Upper lobe of left lung (tissue), 6 donors: ENCODE measurements around the gene ZNF292. TPM values are rescaled to one million over a fixed set of nuclear protein-coding genes. Genes with fewer than 3 reads are reported as not detected.

Experiments
- ATAC-seq, 2 donors: fragments of 200-7000 bp; cut with Tn5 transposase; one replicate each; pipeline ENCODE4 v1.9.1; 2022; ENCODE audit warnings: mild to moderate bottlenecking in 2 of 2, moderate library complexity in 2 of 2; ENCODE audit not compliant: low FRiP score in 2 of 2
- DNase-seq, 2 donors: peaks; one replicate each; pipeline ENCODE4 v3.0.0-alpha.2; 2019 to 2020
- H3K27ac ChIP-seq, 4 donors: fragments of 200-600 bp; sonication (generic); one replicate each; pipeline ENCODE4 v1.5.1; 2016 to 2019
- H3K27me3 ChIP-seq, 4 donors: fragments of 200-600 bp; sonication (generic); one replicate each; pipeline ENCODE4 v1.5.1; 2017 to 2019
- H3K36me3 ChIP-seq, 4 donors: fragments of 200-600 bp; sonication (generic); one replicate each; pipeline ENCODE4 v1.5.1; 2016 to 2019
- H3K4me1 ChIP-seq, 4 donors: fragments of 200-600 bp; sonication (generic); one replicate each; pipeline ENCODE4 v1.5.1; 2018 to 2019
- H3K4me3 ChIP-seq, 4 donors: fragments of 200-600 bp; sonication (generic); one replicate each; pipeline ENCODE4 v1.5.1; 2017 to 2019; ENCODE audit warnings: mild to moderate bottlenecking in 2 of 4, moderate library complexity in 1 of 4
- H3K9me3 ChIP-seq, 4 donors: fragments of 200-600 bp; sonication (generic); one replicate each; pipeline ENCODE4 v1.5.1; 2018 to 2019
- EP300 ChIP-seq, 4 donors: sonication (generic); formaldehyde crosslinking; IDR thresholded peaks; one replicate each; pipeline ENCODE4 v1.5.1; 2017; ENCODE audit warnings: antibody characterized with exemption in 4 of 4, control low read depth in 2 of 4
- POLR2A ChIP-seq, 4 donors: fragments of 450-650 bp; IDR thresholded peaks; one replicate each; pipeline ENCODE4 v1.5.1; 2016 to 2017; ENCODE audit warnings: antibody characterized with exemption in 4 of 4, mild to moderate bottlenecking in 2 of 4
- POLR2AphosphoS5 ChIP-seq, 2 donors: sonication (generic); formaldehyde crosslinking; IDR thresholded peaks; one replicate each; pipeline ENCODE4 v1.5.1; 2017; ENCODE audit warnings: antibody characterized with exemption in 2 of 2
- WGBS, 2 donors: methylation state at CpG; one replicate each; pipeline ENCODE4 v1.1.5; 2017 to 2018; 5-methylcytosine and 5-hydroxymethylcytosine counted together
- total RNA-seq, 6 donors: library from RNA; depleted of rRNA in 4 of 6; stranded (reverse); fragments of >200 nt in 4 of 6; gene quantifications; one replicate each; pipeline versions ENCODE4 v1.1.0 to v1.2.1, GENCODE V29; 2016 to 2021
- TF ChIP-seq, protein P1 (sequence below), 6 experiments: fragments of 450-650 bp in 4 of 6; fragments of 200-600 bp in 2 of 6; sonication (generic) in 2 of 6; IDR thresholded peaks; one replicate each; pipeline ENCODE4 v1.5.1; 2016 to 2019; ENCODE audit warnings: antibody characterized with exemption in 6 of 6
- donor health status: DM: no; HTN: no; CAD: no; lungs with moderate emphysema.
- donor health status: DM: no; HTN: yes; CAD: no; lungs with severe emphysema.

ZNF292 gene
- total RNA-seq, 6 donors from 2014 or later, result 19.9 to 60.8 (median 32.0) TPM

DNA sequence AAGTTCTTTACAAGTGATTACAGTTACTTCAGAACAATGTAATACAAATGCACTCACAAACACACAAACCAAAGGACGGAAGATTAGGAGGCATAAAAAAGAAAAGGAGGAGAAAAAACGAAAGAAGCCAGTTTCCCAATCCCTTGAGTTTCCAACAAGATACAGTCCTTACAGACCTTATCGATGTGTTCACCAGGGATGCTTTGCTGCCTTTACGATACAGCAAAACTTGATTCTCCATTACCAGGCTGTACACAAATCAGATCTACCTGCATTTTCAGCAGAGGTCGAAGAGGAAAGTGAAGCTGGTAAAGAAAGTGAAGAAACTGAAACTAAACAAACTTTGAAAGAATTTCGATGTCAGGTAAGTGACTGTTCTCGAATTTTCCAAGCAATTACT, 104.4 kb downstream of the ZNF292 start:
- Histone ChIP-seq H3K4me3 (no peak overlapping the region), H3K9me3 (no peaks in the 10 kb centered on the region), H3K36me3 (peaks cover 10 to 36% (median 19%) of the 10 kb centered on the region in 4 donors), H3K4me1 (no peaks in the 10 kb centered on the region), H3K27me3 (no peaks in the 10 kb centered on the region), H3K27ac (no peak overlapping the region)
- TF ChIP-seq, protein P1, sequence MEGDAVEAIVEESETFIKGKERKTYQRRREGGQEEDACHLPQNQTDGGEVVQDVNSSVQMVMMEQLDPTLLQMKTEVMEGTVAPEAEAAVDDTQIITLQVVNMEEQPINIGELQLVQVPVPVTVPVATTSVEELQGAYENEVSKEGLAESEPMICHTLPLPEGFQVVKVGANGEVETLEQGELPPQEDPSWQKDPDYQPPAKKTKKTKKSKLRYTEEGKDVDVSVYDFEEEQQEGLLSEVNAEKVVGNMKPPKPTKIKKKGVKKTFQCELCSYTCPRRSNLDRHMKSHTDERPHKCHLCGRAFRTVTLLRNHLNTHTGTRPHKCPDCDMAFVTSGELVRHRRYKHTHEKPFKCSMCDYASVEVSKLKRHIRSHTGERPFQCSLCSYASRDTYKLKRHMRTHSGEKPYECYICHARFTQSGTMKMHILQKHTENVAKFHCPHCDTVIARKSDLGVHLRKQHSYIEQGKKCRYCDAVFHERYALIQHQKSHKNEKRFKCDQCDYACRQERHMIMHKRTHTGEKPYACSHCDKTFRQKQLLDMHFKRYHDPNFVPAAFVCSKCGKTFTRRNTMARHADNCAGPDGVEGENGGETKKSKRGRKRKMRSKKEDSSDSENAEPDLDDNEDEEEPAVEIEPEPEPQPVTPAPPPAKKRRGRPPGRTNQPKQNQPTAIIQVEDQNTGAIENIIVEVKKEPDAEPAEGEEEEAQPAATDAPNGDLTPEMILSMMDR (IDR thresholded peaks at IDR 0.05), result no peak
- no peak for TF ChIP-seq EP300 (IDR thresholded peaks at IDR 0.05)
- no peak for TF ChIP-seq POLR2AphosphoS5 (IDR thresholded peaks at IDR 0.05)
- no peak for TF ChIP-seq POLR2A (IDR thresholded peaks at IDR 0.05)
- DNase-seq, result no peak
- no peak for ATAC-seq
- WGBS, 2 donors, result 95 to 97% methylated on average over 7 of the region's 7 CpGs

GRCh38 chr6:87261534-87261933, 106.2 kb downstream of the ZNF292 start:
- TF ChIP-seq POLR2A (IDR thresholded peaks at IDR 0.05) (no peak), POLR2AphosphoS5 (IDR thresholded peaks at IDR 0.05) (no peak), EP300 (IDR thresholded peaks at IDR 0.05) (no peak)
- TF ChIP-seq, protein P1 (IDR thresholded peaks at IDR 0.05), result no peak
- DNase-seq (no peak), ATAC-seq (no peak)
- Histone ChIP-seq H3K36me3 (peaks cover 0 to 18% (median 3%) of the 10 kb centered on the region in 4 donors), H3K4me3 (no peak overlapping the region), H3K4me1 (no peaks in the 10 kb centered on the region), H3K9me3 (no peaks in the 10 kb centered on the region), H3K27ac (no peak overlapping the region), H3K27me3 (no peaks in the 10 kb centered on the region)
- WGBS, 2 donors, result 69 to 78% methylated on average over 3 of the region's 3 CpGs

DNA sequence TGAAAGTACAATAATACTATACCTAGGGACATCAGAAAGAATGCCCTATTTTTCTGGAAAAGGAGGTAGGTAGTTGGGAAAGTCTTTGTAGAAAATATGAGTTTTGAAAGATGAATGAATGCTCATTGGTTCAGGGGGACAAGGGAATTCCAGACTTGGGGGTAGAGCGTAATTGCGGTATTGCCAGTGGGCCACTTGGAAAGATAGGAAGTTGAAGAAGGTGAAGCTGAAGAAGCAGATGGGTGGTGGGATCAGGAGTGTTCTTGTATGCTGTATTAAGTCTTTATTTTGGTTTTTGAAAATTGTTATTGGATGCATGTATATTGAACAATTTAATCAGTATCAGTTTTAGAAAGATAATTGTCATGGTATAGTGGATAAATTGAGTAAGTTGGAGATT, 109.1 kb downstream of the ZNF292 start:
- Histone ChIP-seq H3K4me1 (no peaks in the 10 kb centered on the region), H3K9me3 (no peaks in the 10 kb centered on the region), H3K4me3 (no peak overlapping the region), H3K27me3 (no peaks in the 10 kb centered on the region), H3K36me3 (no peaks in the 10 kb centered on the region), H3K27ac (no peak overlapping the region)
- TF ChIP-seq POLR2A (IDR thresholded peaks at IDR 0.05) (no peak), POLR2AphosphoS5 (IDR thresholded peaks at IDR 0.05) (no peak), EP300 (IDR thresholded peaks at IDR 0.05) (no peak)
- TF ChIP-seq, protein P1 (IDR thresholded peaks at IDR 0.05), result no peak
- ATAC-seq (no peak), DNase-seq (no peak)
- WGBS, 2 donors, result 64 to 98% methylated on average over 2 of the region's 2 CpGs

DNA sequence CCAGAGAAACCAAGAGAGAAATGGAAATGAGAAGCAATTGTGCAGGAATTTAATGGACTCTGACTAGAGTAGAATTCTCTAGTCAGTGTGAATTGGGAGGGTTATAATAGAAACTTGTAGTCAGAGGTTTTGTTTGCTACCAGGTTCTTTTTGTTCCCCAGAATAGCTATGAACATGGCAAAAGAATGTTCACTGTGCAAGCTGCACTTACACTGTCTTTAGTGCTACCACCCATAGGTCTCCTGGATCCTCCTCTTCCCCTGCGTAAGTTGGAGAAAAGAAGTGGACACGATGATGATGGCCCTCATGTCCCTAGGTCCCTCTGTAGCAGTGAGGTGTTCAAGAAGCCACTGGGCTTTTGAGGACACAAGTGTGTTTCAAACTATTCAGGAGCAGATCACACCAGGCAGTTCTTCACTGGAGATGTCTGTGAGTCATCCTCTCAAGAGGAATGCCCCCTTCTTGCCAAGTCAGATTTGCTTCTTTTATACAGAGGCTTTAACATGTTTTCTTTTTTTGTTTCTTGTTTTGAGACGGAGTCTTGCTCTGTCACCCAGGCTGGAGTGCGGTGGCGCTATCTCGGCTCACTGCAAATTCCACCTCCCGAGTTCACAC, 119.4 kb downstream of the ZNF292 start:
- H3K27me3 ChIP-seq, result no peaks in the 10 kb centered on the region
- H3K4me1 ChIP-seq, result no peaks in the 10 kb centered on the region
- no peak overlapping the region for H3K4me3 ChIP-seq
- TF ChIP-seq EP300 (IDR thresholded peaks at IDR 0.05) (no peak), POLR2AphosphoS5 (IDR thresholded peaks at IDR 0.05) (no peak), POLR2A (IDR thresholded peaks at IDR 0.05) (no peak)
- TF ChIP-seq, protein P1 (IDR thresholded peaks at IDR 0.05), result no peak
- no peak overlapping the region for H3K27ac ChIP-seq
- 85 to 91% methylated on average over 7 of the region's 7 CpGs for WGBS, 2 donors
- ATAC-seq (peak in 1 of 2 donors; percentile 49), DNase-seq (no peak)
- H3K9me3 ChIP-seq, result no peaks in the 10 kb centered on the region
- no peaks in the 10 kb centered on the region for H3K36me3 ChIP-seq

GRCh38 chr6:87276624-87277023, 121.3 kb downstream of the ZNF292 start:
- H3K9me3 ChIP-seq, result no peaks in the 10 kb centered on the region
- 75 to 78% methylated on average over 1 of the region's 1 CpG for WGBS, 2 donors
- TF ChIP-seq EP300 (IDR thresholded peaks at IDR 0.05) (no peak), POLR2AphosphoS5 (IDR thresholded peaks at IDR 0.05) (no peak)
- ATAC-seq (no peak), DNase-seq (no peak)
- no peak overlapping the region for H3K27ac ChIP-seq
- no peaks in the 10 kb centered on the region for H3K36me3 ChIP-seq
- no peaks in the 10 kb centered on the region for H3K4me1 ChIP-seq
- H3K4me3 ChIP-seq, result no peak overlapping the region
- no peaks in the 10 kb centered on the region for H3K27me3 ChIP-seq
